ENCODE results near the gene LRBA.

- TF ChIP-seq EZH2 (IDR thresholded peaks at IDR 0.05; ENCODE audit: low read length, missing control alignments) = no peak
- TF ChIP-seq, protein P1, sequence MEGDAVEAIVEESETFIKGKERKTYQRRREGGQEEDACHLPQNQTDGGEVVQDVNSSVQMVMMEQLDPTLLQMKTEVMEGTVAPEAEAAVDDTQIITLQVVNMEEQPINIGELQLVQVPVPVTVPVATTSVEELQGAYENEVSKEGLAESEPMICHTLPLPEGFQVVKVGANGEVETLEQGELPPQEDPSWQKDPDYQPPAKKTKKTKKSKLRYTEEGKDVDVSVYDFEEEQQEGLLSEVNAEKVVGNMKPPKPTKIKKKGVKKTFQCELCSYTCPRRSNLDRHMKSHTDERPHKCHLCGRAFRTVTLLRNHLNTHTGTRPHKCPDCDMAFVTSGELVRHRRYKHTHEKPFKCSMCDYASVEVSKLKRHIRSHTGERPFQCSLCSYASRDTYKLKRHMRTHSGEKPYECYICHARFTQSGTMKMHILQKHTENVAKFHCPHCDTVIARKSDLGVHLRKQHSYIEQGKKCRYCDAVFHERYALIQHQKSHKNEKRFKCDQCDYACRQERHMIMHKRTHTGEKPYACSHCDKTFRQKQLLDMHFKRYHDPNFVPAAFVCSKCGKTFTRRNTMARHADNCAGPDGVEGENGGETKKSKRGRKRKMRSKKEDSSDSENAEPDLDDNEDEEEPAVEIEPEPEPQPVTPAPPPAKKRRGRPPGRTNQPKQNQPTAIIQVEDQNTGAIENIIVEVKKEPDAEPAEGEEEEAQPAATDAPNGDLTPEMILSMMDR (conservative IDR thresholded peaks at IDR 0.05 in 1 of 2, IDR thresholded peaks at IDR 0.05 in 1 of 2; ENCODE audit: low read depth in 1 of 2, low read length in 2 of 2) = no peak
These were observed 468.8 kb downstream of the LRBA start for GRCh38 chr4:150546286-150546685.

All from fibroblast of lung (primary cell).